Chondrocyte (in vitro differentiated cells): Measurements from ENCODE around the gene SCML1. TPM values are rescaled to one million over a fixed set of nuclear protein-coding genes. Genes with fewer than 3 reads are reported as not detected.

Source experiments
- DNase-seq: peaks from one replicate; pipeline ENCODE4 v3.0.0; 2021; ENCODE audit warnings: mixed read lengths, low spot score
- H3K27ac Mint-ChIP-seq: one replicate; pipeline ENCODE4 v1.8.0; 2021; ENCODE audit warnings: mild to moderate bottlenecking, moderate library complexity, mixed read lengths; ENCODE audit not compliant: unreplicated experiment
- H3K27me3 Mint-ChIP-seq: 2 replicates; pipeline ENCODE4 v1.8.0; 2021; ENCODE audit warnings: low read depth, mixed read lengths
- H3K36me3 Mint-ChIP-seq: 2 replicates; pipeline ENCODE4 v1.8.0; 2021; ENCODE audit warnings: low read depth, mixed read lengths
- H3K4me1 Mint-ChIP-seq: 2 replicates; pipeline ENCODE4 v1.8.0; 2021; ENCODE audit warnings: low read depth, mild to moderate bottlenecking, mixed read lengths
- H3K4me3 Mint-ChIP-seq: one replicate; pipeline ENCODE4 v1.8.0; 2021; ENCODE audit warnings: mild to moderate bottlenecking, moderate library complexity, mixed read lengths; ENCODE audit not compliant: unreplicated experiment
- H3K9me3 Mint-ChIP-seq: 2 replicates; pipeline ENCODE4 v1.8.0; 2021; ENCODE audit warnings: low read depth, mixed read lengths
- CTCF ChIP-seq: fragments of 200-600 bp; sonication (generic); IDR thresholded peaks from 2 replicates; pipeline ENCODE4 v1.5.0; 2021; ENCODE audit warnings: antibody characterized with exemption, mild to moderate bottlenecking, moderate library complexity
- total RNA-seq: library from RNA; stranded (reverse); gene quantifications from 3 replicates; pipeline ENCODE4 v1.2.1, GENCODE V29; 2021

SCML1 gene
- total RNA-seq, 1 donor from 2014 or later, result 9.4 TPM

- Mint-ChIP-seq H3K9me3 (peaks cover 4% of the 10 kb centered on the region), H3K4me3 (no peak overlapping the region), H3K4me1 (peaks cover 5% of the 10 kb centered on the region), H3K36me3 (no peaks in the 10 kb centered on the region), H3K27ac (no peak overlapping the region), H3K27me3 (peaks cover 11% of the 10 kb centered on the region)
- DNase-seq, result no peak
- no peak for TF ChIP-seq CTCF
Measured at GRCh38 chrX:17787557-17787956, 50.3 kb downstream of the SCML1 start.

GRCh38 chrX:17788439-17788838 lies 51.1 kb downstream of the SCML1 start:
- Mint-ChIP-seq H3K4me1 (peaks cover 5% of the 10 kb centered on the region), H3K27ac (peak overlapping the region; percentile 27), H3K27me3 (peaks cover 11% of the 10 kb centered on the region), H3K4me3 (no peak overlapping the region), H3K36me3 (no peaks in the 10 kb centered on the region), H3K9me3 (peaks cover 4% of the 10 kb centered on the region)
- TF ChIP-seq CTCF, result peak; percentile 85
- no peak for DNase-seq

- peaks cover 5% of the 10 kb centered on the region for H3K4me1 Mint-ChIP-seq
- peaks cover 11% of the 10 kb centered on the region for H3K27me3 Mint-ChIP-seq
- H3K27ac Mint-ChIP-seq, result no peak overlapping the region
- no peaks in the 10 kb centered on the region for H3K36me3 Mint-ChIP-seq
- no peak overlapping the region for H3K4me3 Mint-ChIP-seq
- DNase-seq, result no peak
- TF ChIP-seq CTCF, result no peak
- H3K9me3 Mint-ChIP-seq, result peaks cover 4% of the 10 kb centered on the region
Measured at GRCh38 chrX:17788956-17789562, 51.8 kb downstream of the SCML1 start.

- peaks cover 5% of the 10 kb centered on the region for H3K4me1 Mint-ChIP-seq
- no peaks in the 10 kb centered on the region for H3K36me3 Mint-ChIP-seq
- H3K9me3 Mint-ChIP-seq, result peaks cover 2% of the 10 kb centered on the region
- no peak for DNase-seq
- H3K27ac Mint-ChIP-seq, result no peak overlapping the region
- H3K27me3 Mint-ChIP-seq, result peaks cover 9% of the 10 kb centered on the region
- no peak overlapping the region for H3K4me3 Mint-ChIP-seq
- TF ChIP-seq CTCF, result no peak
Measured at GRCh38 chrX:17792826-17793225, 55.5 kb downstream of the SCML1 start.

GRCh38 chrX:17798921-17799320 lies 61.6 kb downstream of the SCML1 start:
- Mint-ChIP-seq H3K4me3 (no peak overlapping the region), H3K27ac (no peak overlapping the region), H3K36me3 (no peaks in the 10 kb centered on the region), H3K4me1 (no peaks in the 10 kb centered on the region), H3K9me3 (peaks cover 2% of the 10 kb centered on the region), H3K27me3 (no peaks in the 10 kb centered on the region)
- no peak for TF ChIP-seq CTCF
- no peak for DNase-seq
